MCF 10A (cell line): ENCODE data around the gene MAPK13. TPM values are rescaled to one million over a fixed set of nuclear protein-coding genes. Genes with fewer than 3 reads are reported as not detected.

Experiments used
- BruUV-seq: library from RNA; stranded (reverse); fragments of 400-500 nt; replicated peaks from 2 replicates; lab custom pipeline; 2021; lab: Mats Ljungman, UMichigan
- CTCF ChIA-PET: fragments of 300-600 bp; sonication (Branson Sonifier 250); formaldehyde crosslinking; extraction: SDS; loops from one replicate; lab custom pipeline; 2021; ENCODE audit warnings: antibody characterized with exemption, inconsistent platforms; lab: Yijun Ruan, JAX
- POLR2A ChIA-PET: fragments of 300-600, 350-650 bp; sonication (Branson Sonifier 250); formaldehyde crosslinking; extraction: SDS; loops from one replicate; lab custom pipeline; 2020; ENCODE audit warnings: antibody characterized with exemption, inconsistent platforms; lab: Yijun Ruan, JAX
- DNase-seq: peaks from one replicate; pipeline ENCODE4 v3.0.0-alpha.2; 2018; ENCODE audit not compliant: unreplicated experiment
- H3K27ac Mint-ChIP-seq: one replicate; pipeline ENCODE4 v1.8.0; 2022; ENCODE audit warnings: mild to moderate bottlenecking, low read depth, mixed read lengths; ENCODE audit not compliant: unreplicated experiment
- H3K27me3 Mint-ChIP-seq: one replicate; pipeline ENCODE4 v1.8.0; 2022; ENCODE audit warnings: mixed read lengths; ENCODE audit not compliant: insufficient read depth, unreplicated experiment
- H3K36me3 Mint-ChIP-seq: one replicate; pipeline ENCODE4 v1.8.0; 2022; ENCODE audit warnings: mild to moderate bottlenecking, moderate library complexity, mixed read lengths; ENCODE audit not compliant: insufficient read depth, unreplicated experiment
- H3K4me1 Mint-ChIP-seq: one replicate; pipeline ENCODE4 v1.8.0; 2022; ENCODE audit warnings: mixed read lengths; ENCODE audit not compliant: insufficient read depth, unreplicated experiment
- H3K4me3 Mint-ChIP-seq: one replicate; pipeline ENCODE4 v1.8.0; 2022; ENCODE audit warnings: mild to moderate bottlenecking, moderate library complexity, mixed read lengths; ENCODE audit not compliant: unreplicated experiment
- H3K9me3 Mint-ChIP-seq: one replicate; pipeline ENCODE4 v1.8.0; 2022; ENCODE audit warnings: mixed read lengths; ENCODE audit not compliant: unreplicated experiment
- intact Hi-C: fragments of 100-400 bp; cut with micrococcal nuclease; formaldehyde crosslinking; loops from 2 replicates; pipeline ENCODE4 v1.14.1; 2022
- total RNA-seq: library from RNA; stranded (reverse); gene quantifications from 2 replicates; pipeline ENCODE4 v1.2.3, GENCODE V29; 2022
- TF ChIP-seq, protein P1 (sequence below): fragments of 200-600 bp; IDR thresholded peaks from one replicate; pipeline ENCODE4 v1.8.0; 2022; ENCODE audit warnings: antibody characterized with exemption, mild to moderate bottlenecking; ENCODE audit not compliant: unreplicated experiment

The MAPK13 gene
- total RNA-seq, 1 experiment from 2014 or later: 5.5 TPM

DNA sequence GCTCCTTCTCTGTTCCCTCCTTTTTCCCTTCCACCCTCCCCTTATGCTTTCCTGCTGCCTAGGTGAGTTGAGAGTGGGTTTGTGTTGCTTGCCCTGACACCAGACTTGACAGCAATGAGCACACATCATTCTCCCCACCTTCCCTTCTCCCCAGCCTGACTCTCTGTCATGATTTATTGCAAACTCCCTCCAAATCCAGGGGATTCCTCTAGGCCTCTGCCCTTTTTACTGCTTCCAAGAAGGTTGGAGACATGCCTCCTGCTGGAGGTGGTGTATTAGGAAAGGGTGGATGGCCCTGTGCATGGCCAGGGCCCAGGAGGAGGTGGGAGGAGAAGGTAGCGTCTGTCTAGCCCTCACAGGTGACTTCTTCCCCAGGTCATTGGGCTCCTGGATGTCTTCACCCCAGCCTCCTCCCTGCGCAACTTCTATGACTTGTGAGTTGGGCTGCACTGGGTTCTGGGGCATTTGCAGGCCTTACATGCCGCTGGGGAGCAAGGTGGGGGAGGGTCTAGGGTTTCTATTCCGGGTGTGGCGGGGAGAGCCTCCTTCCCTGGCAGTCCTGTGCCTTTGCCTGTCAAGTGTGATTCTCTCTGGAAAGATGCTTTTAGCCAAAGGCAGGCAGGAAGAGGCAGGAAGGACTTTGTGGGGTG lies 2.1 kb downstream of the MAPK13 start:
- H3K9me3 Mint-ChIP-seq: no peaks in the 10 kb centered on the region

DNA sequence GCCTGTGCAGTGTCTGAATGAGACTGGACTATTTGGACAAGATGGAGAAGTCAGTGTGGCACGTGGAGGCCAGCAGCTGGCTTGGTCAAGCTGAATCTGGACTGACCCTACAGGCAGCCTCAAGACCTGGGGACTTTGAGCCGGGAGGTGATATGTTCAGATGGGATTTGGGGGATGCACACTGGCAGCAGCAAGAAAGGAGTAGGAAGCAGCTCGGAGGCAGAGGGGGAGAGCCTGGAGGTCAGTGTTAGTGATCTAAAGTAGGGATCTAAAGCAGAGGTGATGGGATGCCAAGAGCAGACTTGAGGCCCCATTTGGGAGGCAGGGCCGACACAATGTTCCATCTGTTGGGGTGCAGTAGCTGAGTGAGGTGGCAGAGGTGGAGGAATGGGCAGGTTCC lies 2.8 kb downstream of the MAPK13 start:
- ChIA-PET POLR2A (no interaction called here), CTCF (interaction anchor here (0.6 to 0.9 kb wide), 3 partner anchors 37 to 718 kb away, joined by 3 to 4 read pairs (median 3); no protein-coding TSS in a partner anchor)
- H3K4me3 Mint-ChIP-seq: no peak overlapping the region
- H3K27ac Mint-ChIP-seq: no peak overlapping the region
- intact Hi-C loops: no loop called here
- H3K9me3 Mint-ChIP-seq: no peaks in the 10 kb centered on the region
- TF ChIP-seq, protein P1, sequence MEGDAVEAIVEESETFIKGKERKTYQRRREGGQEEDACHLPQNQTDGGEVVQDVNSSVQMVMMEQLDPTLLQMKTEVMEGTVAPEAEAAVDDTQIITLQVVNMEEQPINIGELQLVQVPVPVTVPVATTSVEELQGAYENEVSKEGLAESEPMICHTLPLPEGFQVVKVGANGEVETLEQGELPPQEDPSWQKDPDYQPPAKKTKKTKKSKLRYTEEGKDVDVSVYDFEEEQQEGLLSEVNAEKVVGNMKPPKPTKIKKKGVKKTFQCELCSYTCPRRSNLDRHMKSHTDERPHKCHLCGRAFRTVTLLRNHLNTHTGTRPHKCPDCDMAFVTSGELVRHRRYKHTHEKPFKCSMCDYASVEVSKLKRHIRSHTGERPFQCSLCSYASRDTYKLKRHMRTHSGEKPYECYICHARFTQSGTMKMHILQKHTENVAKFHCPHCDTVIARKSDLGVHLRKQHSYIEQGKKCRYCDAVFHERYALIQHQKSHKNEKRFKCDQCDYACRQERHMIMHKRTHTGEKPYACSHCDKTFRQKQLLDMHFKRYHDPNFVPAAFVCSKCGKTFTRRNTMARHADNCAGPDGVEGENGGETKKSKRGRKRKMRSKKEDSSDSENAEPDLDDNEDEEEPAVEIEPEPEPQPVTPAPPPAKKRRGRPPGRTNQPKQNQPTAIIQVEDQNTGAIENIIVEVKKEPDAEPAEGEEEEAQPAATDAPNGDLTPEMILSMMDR: no peak
- no peaks in the 10 kb centered on the region for H3K36me3 Mint-ChIP-seq
- H3K27me3 Mint-ChIP-seq: no peaks in the 10 kb centered on the region
- DNase-seq: no peak
- BruUV-seq: no TSS peak
- H3K4me1 Mint-ChIP-seq: peaks cover 5% of the 10 kb centered on the region

More for the DNA sequence above, 2.1 kb downstream of the MAPK13 start:
- H3K36me3 Mint-ChIP-seq: no peaks in the 10 kb centered on the region
- H3K27me3 Mint-ChIP-seq: no peaks in the 10 kb centered on the region
- POLR2A ChIA-PET: interaction anchor here (1.0 to 1.2 kb wide), 3 partner anchors 13 to 214 kb away, joined by 3 to 4 read pairs (median 3); no protein-coding TSS in a partner anchor
- H3K27ac Mint-ChIP-seq: no peak overlapping the region
- H3K4me1 Mint-ChIP-seq: peaks cover 7% of the 10 kb centered on the region
- CTCF ChIA-PET: interaction anchor here (0.9 kb wide), 1 partner anchor 719 kb away, joined by 3 read pairs; no protein-coding TSS in a partner anchor
- no peak overlapping the region for H3K4me3 Mint-ChIP-seq
- intact Hi-C loops: no loop called here
- no peak for DNase-seq
- TF ChIP-seq, protein P1: no peak
- BruUV-seq: no TSS peak

DNA sequence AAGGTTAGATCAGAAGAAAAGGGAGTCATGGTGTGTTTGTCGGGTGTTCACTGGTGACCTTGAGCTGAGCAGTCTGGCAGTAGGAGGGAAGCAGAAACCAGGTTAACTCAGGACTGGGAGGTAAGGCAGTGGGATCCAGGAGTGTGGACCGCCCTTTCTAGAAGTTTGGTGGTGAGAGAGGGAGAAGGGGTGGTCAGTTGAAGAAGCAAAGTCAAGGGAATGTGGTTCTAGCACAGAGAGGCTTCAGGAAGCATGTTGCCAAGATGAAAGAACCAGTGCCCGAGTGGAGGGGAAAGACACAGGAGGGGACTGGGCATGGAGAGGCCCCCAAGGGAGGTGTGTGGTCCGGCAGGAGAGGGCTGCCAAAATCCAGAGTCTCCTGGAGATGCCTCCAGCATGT lies 3.6 kb downstream of the MAPK13 start:
- intact Hi-C loops: no loop called here
- CTCF ChIA-PET: interaction anchor here (0.7 kb wide), 1 partner anchor 167 kb away, joined by 4 read pairs; no protein-coding TSS in a partner anchor

More for the DNA sequence above, 3.6 kb downstream of the MAPK13 start:
- Mint-ChIP-seq H3K36me3 (no peaks in the 10 kb centered on the region), H3K4me1 (peaks cover 5% of the 10 kb centered on the region), H3K27me3 (no peaks in the 10 kb centered on the region), H3K4me3 (no peak overlapping the region), H3K9me3 (no peaks in the 10 kb centered on the region), H3K27ac (no peak overlapping the region)
- POLR2A ChIA-PET: no interaction called here
- no TSS peak for BruUV-seq
- DNase-seq: no peak
- TF ChIP-seq, protein P1: no peak
